HCT116 (cell line): ENCODE results near the gene BNC2. TPM values are rescaled to one million over a fixed set of nuclear protein-coding genes. Genes with fewer than 3 reads are reported as not detected.

Experiments
- ATAC-seq: fragments of 200-7000 bp; cut with Tn5 transposase; 2 replicates; pipeline ENCODE4 v1.9.1; 2020; ENCODE audit warnings: mild to moderate bottlenecking, moderate library complexity
- BruUV-seq: library from RNA; stranded (reverse); fragments of 400-500 nt; replicated peaks from 2 replicates; lab custom pipeline; 2021; lab: Mats Ljungman, UMichigan
- CTCF ChIA-PET: fragments of 300-600 bp; sonication (Branson Sonifier 250); formaldehyde crosslinking; loops from one replicate; lab custom pipeline; 2021; ENCODE audit warnings: antibody characterized with exemption; lab: Charles Lee
- POLR2A ChIA-PET: fragments of 300-600, 350-600 bp; sonication (Branson Sonifier 250); formaldehyde crosslinking; loops from one replicate; lab custom pipeline; 2021; ENCODE audit warnings: antibody characterized with exemption; lab: Charles Lee
- RAD21 ChIA-PET, 2 experiments: fragments of 300-600 bp; sonication (Branson Sonifier 250); formaldehyde crosslinking; loops; one replicate each; lab custom pipeline; 2023; ENCODE audit warnings: low total read pairs in 2 of 2; ENCODE audit not compliant: uncharacterized antibody in 2 of 2, unreplicated experiment in 2 of 2, low non-redundant PET in 1 of 2; lab: Charles Lee
- DNase-seq: peaks from one replicate; pipeline ENCODE4 v3.0.0-alpha.2; 2010; ENCODE audit warnings: low read depth, low spot score
- H2AFZ ChIP-seq: fragments of 200-600 bp; shearing (Covaris generic), sonication (generic); 2 replicates; pipeline ENCODE4 v1.6.1; 2017; ENCODE audit warnings: low read depth, mixed run types, mixed read lengths, antibody characterized with exemption, low read length; ENCODE audit not compliant: poor library complexity, severe bottlenecking
- H3K27ac ChIP-seq: 2 replicates; pipeline ENCODE4 v1.5.1; 2012; ENCODE audit warnings: low read depth, low read length
- H3K27me3 ChIP-seq: fragments of 200-600 bp; sonication (generic); 2 replicates; pipeline ENCODE4 v1.6.1; 2016; ENCODE audit warnings: mixed run types, low read length, mixed read lengths; ENCODE audit not compliant: insufficient read depth
- H3K36me3 ChIP-seq, 2 experiments: fragments of 200-500 bp in 1 of 2; fragments of 200-600 bp in 1 of 2; sonication (Bioruptor generic) in 1 of 2; sonication (generic) in 1 of 2; 2 replicates each; pipeline versions ENCODE4 v1.5.1 to v1.6.1; 2014 to 2016; ENCODE audit warnings: low read length in 2 of 2, inconsistent platforms in 1 of 2, mixed read lengths in 1 of 2, mixed run types in 1 of 2; ENCODE audit not compliant: insufficient read depth in 2 of 2, control insufficient read depth in 1 of 2
- H3K4me1 ChIP-seq, 2 experiments: fragments of 200-600 bp in 1 of 2; sonication (generic) in 1 of 2; 2 replicates each; pipeline versions ENCODE4 v1.5.1 to v1.6.1; 2012 to 2017; ENCODE audit warnings: low read length in 2 of 2, inconsistent platforms in 1 of 2, mild to moderate bottlenecking in 1 of 2, mixed read lengths in 1 of 2, mixed run types in 1 of 2, moderate library complexity in 1 of 2; ENCODE audit not compliant: insufficient read depth in 2 of 2, control insufficient read depth in 1 of 2
- H3K4me2 ChIP-seq: fragments of 200-600 bp; sonication (generic); 2 replicates; pipeline ENCODE4 v1.6.1; 2017; ENCODE audit warnings: mixed run types, low read length, mixed read lengths
- H3K4me3 ChIP-seq, 2 experiments: fragments of 200-600 bp in 1 of 2; sonication (generic) in 1 of 2; replicated peaks in 1 of 2; 2 replicates each; pipeline ENCODE4 v1.5.1; 2011 to 2016; ENCODE audit warnings: low read length in 2 of 2, control low read depth in 1 of 2, low read depth in 1 of 2, mild to moderate bottlenecking in 1 of 2, mixed read lengths in 1 of 2, mixed run types in 1 of 2
- H3K79me2 ChIP-seq: fragments of 200-600 bp; sonication (generic); 2 replicates; pipeline ENCODE4 v1.6.1; 2017; ENCODE audit warnings: mild to moderate bottlenecking, mixed run types, low read length, moderate library complexity, mixed read lengths; ENCODE audit not compliant: insufficient read depth
- H3K9ac ChIP-seq: fragments of 200-600 bp; sonication (generic); 2 replicates; pipeline ENCODE4 v1.6.1; 2016; ENCODE audit warnings: low read length, mixed read lengths
- H3K9me2 ChIP-seq: fragments of 200-600 bp; sonication (generic), shearing (Covaris generic); 2 replicates; pipeline ENCODE4 v1.6.1; 2017; ENCODE audit warnings: mixed run types, mild to moderate bottlenecking, moderate library complexity; ENCODE audit not compliant: insufficient read depth
- H3K9me3 ChIP-seq, 2 experiments: fragments of 200-500 bp in 1 of 2; fragments of 200-600 bp in 1 of 2; sonication (Bioruptor generic) in 1 of 2; sonication (generic) in 1 of 2; 2 replicates each; pipeline ENCODE4 v1.6.1; 2014 to 2017; ENCODE audit warnings: low read length in 2 of 2, mixed read lengths in 2 of 2, inconsistent platforms in 1 of 2, low read depth in 1 of 2, mild to moderate bottlenecking in 1 of 2, mixed run types in 1 of 2, moderate library complexity in 1 of 2; ENCODE audit not compliant: control insufficient read depth in 1 of 2, insufficient read depth in 1 of 2
- H4K20me1 ChIP-seq: fragments of 200-600 bp; sonication (generic), shearing (Covaris generic); 2 replicates; pipeline ENCODE4 v1.6.1; 2017; ENCODE audit warnings: mixed run types, mild to moderate bottlenecking, moderate library complexity; ENCODE audit not compliant: insufficient read depth
- CBX3 ChIP-seq: IDR thresholded peaks from 2 replicates; pipeline ENCODE4 v1.6.1; 2012; ENCODE audit warnings: low read depth
- EGR1 ChIP-seq: IDR thresholded peaks from 2 replicates; pipeline ENCODE4 v1.6.1; 2012; ENCODE audit warnings: low read depth
- ELF1 ChIP-seq: IDR thresholded peaks from 2 replicates; pipeline ENCODE4 v1.6.1; 2012; ENCODE audit warnings: low read depth, borderline replicate concordance
- EZH2 ChIP-seq: fragments of 200-600 bp; sonication (generic); IDR thresholded peaks from 2 replicates; pipeline ENCODE4 v1.6.1; 2017; ENCODE audit warnings: antibody characterized with exemption, mixed run types
- EZH2phosphoT487 ChIP-seq: fragments of 200-600 bp; IDR thresholded peaks from 2 replicates; pipeline ENCODE4 v1.6.1; 2018; ENCODE audit warnings: antibody characterized with exemption, borderline replicate concordance
- FOSL1 ChIP-seq: IDR thresholded peaks from 2 replicates; pipeline ENCODE4 v1.6.1; 2012; ENCODE audit warnings: low read depth
- POLR2A ChIP-seq: IDR thresholded peaks from 2 replicates; pipeline ENCODE4 v1.7.0; 2011; ENCODE audit warnings: borderline replicate concordance; ENCODE audit not compliant: insufficient read depth, insufficient read length; ENCODE audit errors: extremely low read depth
- POLR2AphosphoS5 ChIP-seq: IDR thresholded peaks from 2 replicates; pipeline ENCODE4 v1.6.1; 2011; ENCODE audit warnings: mild to moderate bottlenecking, low read depth, low read length, moderate library complexity
- RAD21 ChIP-seq: IDR thresholded peaks from 2 replicates; pipeline ENCODE4 v1.6.1; 2012; ENCODE audit warnings: low read depth, mild to moderate bottlenecking
- SIN3A ChIP-seq: IDR thresholded peaks from 2 replicates; pipeline ENCODE4 v1.6.1; 2012; ENCODE audit warnings: low read depth
- SP1 ChIP-seq: IDR thresholded peaks from 2 replicates; pipeline ENCODE4 v1.6.1; 2012; ENCODE audit warnings: low read depth
- SRF ChIP-seq: IDR thresholded peaks from 2 replicates; pipeline ENCODE4 v1.6.1; 2012; ENCODE audit warnings: low read depth
- TCF7L2 ChIP-seq: IDR thresholded peaks from 2 replicates; pipeline ENCODE4 v1.7.0; 2011; ENCODE audit warnings: borderline replicate concordance, inconsistent platforms; ENCODE audit not compliant: insufficient read depth, insufficient read length; ENCODE audit errors: extremely low read depth
- YY1 ChIP-seq: IDR thresholded peaks from 2 replicates; pipeline ENCODE4 v1.6.1; 2011; ENCODE audit warnings: low read length, low read depth, moderate library complexity, mild to moderate bottlenecking; ENCODE audit not compliant: insufficient replicate concordance; ENCODE audit errors: extremely low read depth
- ZNF274 ChIP-seq: fragments of 200-500 bp; sonication (Bioruptor generic); IDR thresholded peaks from 2 replicates; pipeline ENCODE4 v1.6.1; 2014; ENCODE audit warnings: mild to moderate bottlenecking, low read depth, low read length, inconsistent platforms
- intact Hi-C: fragments of 100-400 bp; cut with micrococcal nuclease; formaldehyde crosslinking; loops from 2 replicates; pipeline ENCODE4 v1.10.0; 2022
- total RNA-seq: library from RNA; stranded (reverse); gene quantifications from one replicate; pipeline ENCODE4 v1.2.1, GENCODE V29; 2021; ENCODE audit not compliant: unreplicated experiment
- TF ChIP-seq, protein P1 (sequence below): IDR thresholded peaks from 2 replicates; pipeline ENCODE4 v1.6.1; 2012
- TF ChIP-seq, protein P2 (sequence below), 3 experiments: fragments of 200-600 bp in 1 of 3; sonication (generic) in 1 of 3; IDR thresholded peaks in 2 of 3; conservative IDR thresholded peaks in 1 of 3; 2 replicates each; pipeline ENCODE4 v1.5.1; 2012 to 2017; ENCODE audit warnings: low read depth in 2 of 3, low read length in 2 of 3, antibody characterized with exemption in 1 of 3, borderline replicate concordance in 1 of 3, control low read depth in 1 of 3, mild to moderate bottlenecking in 1 of 3, mixed read lengths in 1 of 3, mixed run types in 1 of 3, moderate library complexity in 1 of 3; ENCODE audit not compliant: insufficient read depth in 1 of 3
- TF ChIP-seq, protein P3 (sequence below): IDR thresholded peaks from 2 replicates; pipeline ENCODE4 v1.6.1; 2012; ENCODE audit warnings: low read depth
- TF ChIP-seq, protein P4 (sequence below): IDR thresholded peaks from 2 replicates; pipeline ENCODE4 v1.6.1; 2012

The BNC2 gene
- total RNA-seq, 1 experiment from 2014 or later, result 0.37 TPM

DNA sequence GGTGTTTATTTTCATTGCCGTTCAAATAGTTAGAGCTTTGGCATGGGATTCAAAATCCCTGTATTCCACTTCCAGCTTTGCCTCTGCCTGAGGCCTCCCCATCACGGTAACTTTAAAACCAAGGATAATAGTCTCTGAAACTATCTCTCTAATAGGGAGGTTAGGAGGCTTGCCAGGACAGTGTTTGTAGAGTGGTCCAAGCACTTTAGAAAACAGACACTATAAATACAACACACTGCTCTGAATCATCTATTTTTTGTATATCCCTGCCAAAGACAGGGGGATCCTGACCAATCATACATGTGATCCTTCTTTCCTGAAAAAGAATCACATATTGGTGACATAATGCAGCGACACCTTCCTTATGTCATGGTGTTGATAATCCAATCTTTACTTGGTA lies 326.8 kb downstream of the BNC2 start:
- ATAC-seq (no peak), DNase-seq (no peak)
- Histone ChIP-seq H3K4me1 (no peaks in the 10 kb centered on the region), H3K4me2 (no peak overlapping the region), H3K9me3 (no peaks in the 10 kb centered on the region), H4K20me1 (no peaks in the 10 kb centered on the region), H3K27me3 (peaks cover 26% of the 10 kb centered on the region; the same call in 1 of the 2 replicates), H3K9me2 (no peaks in the 10 kb centered on the region), H3K36me3 (no peaks in the 10 kb centered on the region; a peak in 1 of 4 replicates), H3K4me3 (no peak overlapping the region), H2AFZ (no peak overlapping the region), H3K79me2 (no peaks in the 10 kb centered on the region), H3K27ac (no peak overlapping the region), H3K9ac (no peak overlapping the region)
- BruUV-seq, result no TSS peak
- ChIA-PET POLR2A (no interaction called here), CTCF (no interaction called here), RAD21 (no interaction called here)
- intact Hi-C loops, result no loop called here
- TF ChIP-seq, protein P1, sequence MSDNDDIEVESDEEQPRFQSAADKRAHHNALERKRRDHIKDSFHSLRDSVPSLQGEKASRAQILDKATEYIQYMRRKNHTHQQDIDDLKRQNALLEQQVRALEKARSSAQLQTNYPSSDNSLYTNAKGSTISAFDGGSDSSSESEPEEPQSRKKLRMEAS, result no peak
- no peak for TF ChIP-seq EZH2
- no peak for TF ChIP-seq ELF1
- TF ChIP-seq RAD21, result no peak
- TF ChIP-seq POLR2AphosphoS5, result no peak
- TF ChIP-seq SRF, result no peak
- no peak for TF ChIP-seq SIN3A
- no peak for TF ChIP-seq POLR2A
- no peak for TF ChIP-seq FOSL1
- no peak for TF ChIP-seq YY1
- no peak for TF ChIP-seq ZNF274
- TF ChIP-seq SP1, result no peak
- TF ChIP-seq TCF7L2, result no peak
- TF ChIP-seq, protein P2, sequence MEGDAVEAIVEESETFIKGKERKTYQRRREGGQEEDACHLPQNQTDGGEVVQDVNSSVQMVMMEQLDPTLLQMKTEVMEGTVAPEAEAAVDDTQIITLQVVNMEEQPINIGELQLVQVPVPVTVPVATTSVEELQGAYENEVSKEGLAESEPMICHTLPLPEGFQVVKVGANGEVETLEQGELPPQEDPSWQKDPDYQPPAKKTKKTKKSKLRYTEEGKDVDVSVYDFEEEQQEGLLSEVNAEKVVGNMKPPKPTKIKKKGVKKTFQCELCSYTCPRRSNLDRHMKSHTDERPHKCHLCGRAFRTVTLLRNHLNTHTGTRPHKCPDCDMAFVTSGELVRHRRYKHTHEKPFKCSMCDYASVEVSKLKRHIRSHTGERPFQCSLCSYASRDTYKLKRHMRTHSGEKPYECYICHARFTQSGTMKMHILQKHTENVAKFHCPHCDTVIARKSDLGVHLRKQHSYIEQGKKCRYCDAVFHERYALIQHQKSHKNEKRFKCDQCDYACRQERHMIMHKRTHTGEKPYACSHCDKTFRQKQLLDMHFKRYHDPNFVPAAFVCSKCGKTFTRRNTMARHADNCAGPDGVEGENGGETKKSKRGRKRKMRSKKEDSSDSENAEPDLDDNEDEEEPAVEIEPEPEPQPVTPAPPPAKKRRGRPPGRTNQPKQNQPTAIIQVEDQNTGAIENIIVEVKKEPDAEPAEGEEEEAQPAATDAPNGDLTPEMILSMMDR (IDR thresholded peaks at IDR 0.05 in 2 of 3, conservative IDR thresholded peaks at IDR 0.05 in 1 of 3; ENCODE audit: borderline replicate concordance in 1 of 3, insufficient read depth in 1 of 3, low read depth in 2 of 3, low read length in 2 of 3), result no peak
- TF ChIP-seq CBX3, result no peak
- TF ChIP-seq, protein P3, sequence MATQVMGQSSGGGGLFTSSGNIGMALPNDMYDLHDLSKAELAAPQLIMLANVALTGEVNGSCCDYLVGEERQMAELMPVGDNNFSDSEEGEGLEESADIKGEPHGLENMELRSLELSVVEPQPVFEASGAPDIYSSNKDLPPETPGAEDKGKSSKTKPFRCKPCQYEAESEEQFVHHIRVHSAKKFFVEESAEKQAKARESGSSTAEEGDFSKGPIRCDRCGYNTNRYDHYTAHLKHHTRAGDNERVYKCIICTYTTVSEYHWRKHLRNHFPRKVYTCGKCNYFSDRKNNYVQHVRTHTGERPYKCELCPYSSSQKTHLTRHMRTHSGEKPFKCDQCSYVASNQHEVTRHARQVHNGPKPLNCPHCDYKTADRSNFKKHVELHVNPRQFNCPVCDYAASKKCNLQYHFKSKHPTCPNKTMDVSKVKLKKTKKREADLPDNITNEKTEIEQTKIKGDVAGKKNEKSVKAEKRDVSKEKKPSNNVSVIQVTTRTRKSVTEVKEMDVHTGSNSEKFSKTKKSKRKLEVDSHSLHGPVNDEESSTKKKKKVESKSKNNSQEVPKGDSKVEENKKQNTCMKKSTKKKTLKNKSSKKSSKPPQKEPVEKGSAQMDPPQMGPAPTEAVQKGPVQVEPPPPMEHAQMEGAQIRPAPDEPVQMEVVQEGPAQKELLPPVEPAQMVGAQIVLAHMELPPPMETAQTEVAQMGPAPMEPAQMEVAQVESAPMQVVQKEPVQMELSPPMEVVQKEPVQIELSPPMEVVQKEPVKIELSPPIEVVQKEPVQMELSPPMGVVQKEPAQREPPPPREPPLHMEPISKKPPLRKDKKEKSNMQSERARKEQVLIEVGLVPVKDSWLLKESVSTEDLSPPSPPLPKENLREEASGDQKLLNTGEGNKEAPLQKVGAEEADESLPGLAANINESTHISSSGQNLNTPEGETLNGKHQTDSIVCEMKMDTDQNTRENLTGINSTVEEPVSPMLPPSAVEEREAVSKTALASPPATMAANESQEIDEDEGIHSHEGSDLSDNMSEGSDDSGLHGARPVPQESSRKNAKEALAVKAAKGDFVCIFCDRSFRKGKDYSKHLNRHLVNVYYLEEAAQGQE, result no peak
- no peak for TF ChIP-seq EZH2phosphoT487
- TF ChIP-seq, protein P4, sequence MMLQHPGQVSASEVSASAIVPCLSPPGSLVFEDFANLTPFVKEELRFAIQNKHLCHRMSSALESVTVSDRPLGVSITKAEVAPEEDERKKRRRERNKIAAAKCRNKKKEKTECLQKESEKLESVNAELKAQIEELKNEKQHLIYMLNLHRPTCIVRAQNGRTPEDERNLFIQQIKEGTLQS, result no peak
- TF ChIP-seq EGR1, result no peak
